Measurements from ENCODE around the gene CDC20B. TPM values are rescaled to one million over a fixed set of nuclear protein-coding genes. Genes with fewer than 3 reads are reported as not detected.

Gene CDC20B
- total and polyA plus RNA-seq, 2 experiments from 2014 or later, result not detected

DNA sequence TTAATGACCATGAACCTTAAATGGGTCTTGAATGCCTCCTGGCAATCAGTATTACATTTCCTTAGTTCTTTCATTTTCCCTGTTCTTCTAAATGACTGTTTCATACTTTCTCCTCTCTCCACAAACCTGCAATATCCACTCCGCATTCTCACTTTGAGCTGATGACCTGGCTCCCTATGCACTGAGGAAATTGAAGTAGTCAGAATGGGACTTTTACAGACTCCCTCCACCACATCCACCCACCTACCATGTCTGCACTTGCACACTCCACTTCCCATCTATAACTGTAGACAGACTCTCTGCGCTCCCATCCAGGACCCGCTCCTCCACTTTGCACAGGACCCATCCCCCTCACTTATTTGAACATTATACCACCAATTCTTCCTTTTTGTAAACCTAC lies 106.7 kb downstream of the CDC20B start (continued):
- TF ChIP-seq, protein P1, sequence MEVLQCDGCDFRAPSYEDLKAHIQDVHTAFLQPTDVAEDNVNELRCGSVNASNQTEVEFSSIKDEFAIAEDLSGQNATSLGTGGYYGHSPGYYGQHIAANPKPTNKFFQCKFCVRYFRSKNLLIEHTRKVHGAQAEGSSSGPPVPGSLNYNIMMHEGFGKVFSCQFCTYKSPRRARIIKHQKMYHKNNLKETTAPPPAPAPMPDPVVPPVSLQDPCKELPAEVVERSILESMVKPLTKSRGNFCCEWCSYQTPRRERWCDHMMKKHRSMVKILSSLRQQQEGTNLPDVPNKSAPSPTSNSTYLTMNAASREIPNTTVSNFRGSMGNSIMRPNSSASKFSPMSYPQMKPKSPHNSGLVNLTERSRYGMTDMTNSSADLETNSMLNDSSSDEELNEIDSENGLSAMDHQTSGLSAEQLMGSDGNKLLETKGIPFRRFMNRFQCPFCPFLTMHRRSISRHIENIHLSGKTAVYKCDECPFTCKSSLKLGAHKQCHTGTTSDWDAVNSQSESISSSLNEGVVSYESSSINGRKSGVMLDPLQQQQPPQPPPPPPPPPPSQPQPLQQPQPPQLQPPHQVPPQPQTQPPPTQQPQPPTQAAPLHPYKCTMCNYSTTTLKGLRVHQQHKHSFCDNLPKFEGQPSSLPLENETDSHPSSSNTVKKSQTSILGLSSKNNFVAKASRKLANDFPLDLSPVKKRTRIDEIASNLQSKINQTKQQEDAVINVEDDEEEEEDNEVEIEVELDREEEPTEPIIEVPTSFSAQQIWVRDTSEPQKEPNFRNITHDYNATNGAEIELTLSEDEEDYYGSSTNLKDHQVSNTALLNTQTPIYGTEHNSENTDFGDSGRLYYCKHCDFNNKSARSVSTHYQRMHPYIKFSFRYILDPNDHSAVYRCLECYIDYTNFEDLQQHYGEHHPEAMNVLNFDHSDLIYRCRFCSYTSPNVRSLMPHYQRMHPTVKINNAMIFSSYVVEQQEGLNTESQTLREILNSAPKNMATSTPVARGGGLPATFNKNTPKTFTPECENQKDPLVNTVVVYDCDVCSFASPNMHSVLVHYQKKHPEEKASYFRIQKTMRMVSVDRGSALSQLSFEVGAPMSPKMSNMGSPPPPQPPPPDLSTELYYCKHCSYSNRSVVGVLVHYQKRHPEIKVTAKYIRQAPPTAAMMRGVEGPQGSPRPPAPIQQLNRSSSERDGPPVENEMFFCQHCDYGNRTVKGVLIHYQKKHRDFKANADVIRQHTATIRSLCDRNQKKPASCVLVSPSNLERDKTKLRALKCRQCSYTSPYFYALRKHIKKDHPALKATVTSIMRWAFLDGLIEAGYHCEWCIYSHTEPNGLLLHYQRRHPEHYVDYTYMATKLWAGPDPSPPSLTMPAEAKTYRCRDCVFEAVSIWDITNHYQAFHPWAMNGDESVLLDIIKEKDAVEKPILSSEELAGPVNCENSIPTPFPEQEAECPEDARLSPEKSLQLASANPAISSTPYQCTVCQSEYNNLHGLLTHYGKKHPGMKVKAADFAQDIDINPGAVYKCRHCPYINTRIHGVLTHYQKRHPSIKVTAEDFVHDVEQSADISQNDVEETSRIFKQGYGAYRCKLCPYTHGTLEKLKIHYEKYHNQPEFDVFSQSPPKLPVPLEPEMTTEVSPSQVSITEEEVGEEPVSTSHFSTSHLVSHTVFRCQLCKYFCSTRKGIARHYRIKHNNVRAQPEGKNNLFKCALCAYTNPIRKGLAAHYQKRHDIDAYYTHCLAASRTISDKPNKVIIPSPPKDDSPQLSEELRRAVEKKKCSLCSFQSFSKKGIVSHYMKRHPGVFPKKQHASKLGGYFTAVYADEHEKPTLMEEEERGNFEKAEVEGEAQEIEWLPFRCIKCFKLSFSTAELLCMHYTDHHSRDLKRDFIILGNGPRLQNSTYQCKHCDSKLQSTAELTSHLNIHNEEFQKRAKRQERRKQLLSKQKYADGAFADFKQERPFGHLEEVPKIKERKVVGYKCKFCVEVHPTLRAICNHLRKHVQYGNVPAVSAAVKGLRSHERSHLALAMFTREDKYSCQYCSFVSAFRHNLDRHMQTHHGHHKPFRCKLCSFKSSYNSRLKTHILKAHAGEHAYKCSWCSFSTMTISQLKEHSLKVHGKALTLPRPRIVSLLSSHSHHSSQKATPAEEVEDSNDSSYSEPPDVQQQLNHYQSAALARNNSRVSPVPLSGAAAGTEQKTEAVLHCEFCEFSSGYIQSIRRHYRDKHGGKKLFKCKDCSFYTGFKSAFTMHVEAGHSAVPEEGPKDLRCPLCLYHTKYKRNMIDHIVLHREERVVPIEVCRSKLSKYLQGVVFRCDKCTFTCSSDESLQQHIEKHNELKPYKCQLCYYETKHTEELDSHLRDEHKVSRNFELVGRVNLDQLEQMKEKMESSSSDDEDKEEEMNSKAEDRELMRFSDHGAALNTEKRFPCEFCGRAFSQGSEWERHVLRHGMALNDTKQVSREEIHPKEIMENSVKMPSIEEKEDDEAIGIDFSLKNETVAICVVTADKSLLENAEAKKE (CRISPR knock-in tag; IDR thresholded peaks at IDR 0.05), result no peak
- no peak for TF ChIP-seq ZNF331 (CRISPR knock-in tag; IDR thresholded peaks at IDR 0.05; ENCODE audit: low read depth)

DNA sequence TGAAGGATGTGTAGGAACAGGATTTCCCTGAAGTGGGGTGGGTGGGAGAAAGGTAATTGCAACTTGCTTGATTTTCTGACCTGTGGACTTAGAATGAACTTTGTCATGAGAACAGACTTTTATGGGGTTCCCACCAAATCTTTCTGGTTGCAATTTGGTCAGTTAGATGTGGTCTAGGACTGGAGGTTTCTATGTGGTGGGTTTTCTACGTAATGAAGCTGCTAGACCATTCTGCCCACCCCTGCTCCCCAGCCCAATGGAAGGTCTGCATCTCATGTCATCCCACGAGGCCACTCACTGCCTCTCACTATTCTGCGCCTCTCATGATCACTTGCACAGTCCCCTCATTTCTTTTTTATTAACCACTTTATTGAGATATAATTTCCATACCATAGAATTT lies 108.5 kb downstream of the CDC20B start:
- ATAC-seq (no peak), DNase-seq (ENCODE audit: low spot score) (no peak)
- H3K4me3 Mint-ChIP-seq, result no peak overlapping the region
- no peak overlapping the region for H3K4me2 ChIP-seq
- H3K27ac Mint-ChIP-seq, result no peak overlapping the region
- no peak overlapping the region for H3K27ac ChIP-seq (ENCODE audit: low read depth)
- no peaks in the 10 kb centered on the region for H3K79me2 ChIP-seq (replicated peaks; ENCODE audit: insufficient read depth)
- H3F3A ChIP-seq (replicated peaks; ENCODE audit: low read depth), result no peaks in the 10 kb centered on the region
- no peaks in the 10 kb centered on the region for H3K27me3 ChIP-seq (ENCODE audit: insufficient read depth)
- H4K20me1 ChIP-seq (replicated peaks; ENCODE audit: insufficient read depth), result no peaks in the 10 kb centered on the region
- H3K9me3 Mint-ChIP-seq, result peaks cover 17% of the 10 kb centered on the region; the same call in 2 of the 3 replicates
- no peak overlapping the region for H2AFZ ChIP-seq
- no peak overlapping the region for H3K4me3 ChIP-seq
- no peaks in the 10 kb centered on the region for H3K36me3 ChIP-seq (ENCODE audit: insufficient read depth)
- H3K36me3 Mint-ChIP-seq (ENCODE audit: low read depth), result no peaks in the 10 kb centered on the region
- H3K4me1 ChIP-seq (ENCODE audit: insufficient read depth), result no peaks in the 10 kb centered on the region
- no peaks in the 10 kb centered on the region for H3K4me1 Mint-ChIP-seq
- H3K9me2 ChIP-seq (ENCODE audit: insufficient read depth), result peaks cover 3% of the 10 kb centered on the region; the same call in 1 of the 2 replicates
- H3K27me3 Mint-ChIP-seq (ENCODE audit: insufficient read depth, low read depth, poor library complexity), result peaks cover 3% of the 10 kb centered on the region
- TF ChIP-seq ZNF114 (CRISPR knock-in tag; IDR thresholded peaks at IDR 0.05) (no peak), CREB1 (CRISPR knock-in tag; IDR thresholded peaks at IDR 0.05; ENCODE audit: low read depth) (no peak), ZNF331 (CRISPR knock-in tag; IDR thresholded peaks at IDR 0.05; ENCODE audit: low read depth) (no peak), STAT1 (IDR thresholded peaks at IDR 0.05; ENCODE audit: unreplicated experiment) (no peak)
- TF ChIP-seq, protein P2, sequence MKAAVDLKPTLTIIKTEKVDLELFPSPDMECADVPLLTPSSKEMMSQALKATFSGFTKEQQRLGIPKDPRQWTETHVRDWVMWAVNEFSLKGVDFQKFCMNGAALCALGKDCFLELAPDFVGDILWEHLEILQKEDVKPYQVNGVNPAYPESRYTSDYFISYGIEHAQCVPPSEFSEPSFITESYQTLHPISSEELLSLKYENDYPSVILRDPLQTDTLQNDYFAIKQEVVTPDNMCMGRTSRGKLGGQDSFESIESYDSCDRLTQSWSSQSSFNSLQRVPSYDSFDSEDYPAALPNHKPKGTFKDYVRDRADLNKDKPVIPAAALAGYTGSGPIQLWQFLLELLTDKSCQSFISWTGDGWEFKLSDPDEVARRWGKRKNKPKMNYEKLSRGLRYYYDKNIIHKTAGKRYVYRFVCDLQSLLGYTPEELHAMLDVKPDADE (IDR thresholded peaks at IDR 0.05), result no peak
- TF ChIP-seq, protein P3, sequence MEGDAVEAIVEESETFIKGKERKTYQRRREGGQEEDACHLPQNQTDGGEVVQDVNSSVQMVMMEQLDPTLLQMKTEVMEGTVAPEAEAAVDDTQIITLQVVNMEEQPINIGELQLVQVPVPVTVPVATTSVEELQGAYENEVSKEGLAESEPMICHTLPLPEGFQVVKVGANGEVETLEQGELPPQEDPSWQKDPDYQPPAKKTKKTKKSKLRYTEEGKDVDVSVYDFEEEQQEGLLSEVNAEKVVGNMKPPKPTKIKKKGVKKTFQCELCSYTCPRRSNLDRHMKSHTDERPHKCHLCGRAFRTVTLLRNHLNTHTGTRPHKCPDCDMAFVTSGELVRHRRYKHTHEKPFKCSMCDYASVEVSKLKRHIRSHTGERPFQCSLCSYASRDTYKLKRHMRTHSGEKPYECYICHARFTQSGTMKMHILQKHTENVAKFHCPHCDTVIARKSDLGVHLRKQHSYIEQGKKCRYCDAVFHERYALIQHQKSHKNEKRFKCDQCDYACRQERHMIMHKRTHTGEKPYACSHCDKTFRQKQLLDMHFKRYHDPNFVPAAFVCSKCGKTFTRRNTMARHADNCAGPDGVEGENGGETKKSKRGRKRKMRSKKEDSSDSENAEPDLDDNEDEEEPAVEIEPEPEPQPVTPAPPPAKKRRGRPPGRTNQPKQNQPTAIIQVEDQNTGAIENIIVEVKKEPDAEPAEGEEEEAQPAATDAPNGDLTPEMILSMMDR (conservative IDR thresholded peaks at IDR 0.05; ENCODE audit: low read depth in 2 of 2), result no peak
